Activated T-cell treated with anti-CD3 and anti-CD28 coated beads, Interleukin-2, amount 50 U/mL, for 24 hours (primary cell): Measurements from ENCODE around the gene PARVB.
A peak's percentile ranks its signal among the peaks of the same experiment; 100 is the strongest.

Experiments
- DNase-seq: peaks from one replicate; pipeline ENCODE4 v3.0.0-alpha.2; 2020
- H3K27ac Mint-ChIP-seq: 2 replicates; pipeline ENCODE4 v1.8.0; 2020; ENCODE audit warnings: mild to moderate bottlenecking, mixed read lengths
- H3K27me3 Mint-ChIP-seq: 2 replicates; pipeline ENCODE4 v1.8.0; 2020; ENCODE audit warnings: mixed read lengths
- H3K36me3 Mint-ChIP-seq: 2 replicates; pipeline ENCODE4 v1.8.0; 2020; ENCODE audit warnings: low read depth, mixed read lengths
- H3K4me1 Mint-ChIP-seq: 2 replicates; pipeline ENCODE4 v1.8.0; 2020; ENCODE audit warnings: low read depth, mixed read lengths
- H3K4me3 Mint-ChIP-seq: 2 replicates; pipeline ENCODE4 v1.8.0; 2020; ENCODE audit warnings: mild to moderate bottlenecking, moderate library complexity, mixed read lengths
- H3K9me3 Mint-ChIP-seq: 2 replicates; pipeline ENCODE4 v1.8.0; 2020; ENCODE audit warnings: mixed read lengths

The PARVB gene

GRCh38 chr22:44028091-44028490 is 4.0 kb downstream of the PARVB start:
- H3K27me3 Mint-ChIP-seq: peaks cover 24% of the 10 kb centered on the region
- H3K4me3 Mint-ChIP-seq: no peak overlapping the region
- H3K9me3 Mint-ChIP-seq: no peaks in the 10 kb centered on the region
- H3K27ac Mint-ChIP-seq: no peak overlapping the region
- DNase-seq: no peak
- H3K4me1 Mint-ChIP-seq: peaks cover 58% of the 10 kb centered on the region
- H3K36me3 Mint-ChIP-seq: peaks cover 10% of the 10 kb centered on the region

- Mint-ChIP-seq H3K9me3 (no peaks in the 10 kb centered on the region), H3K4me1 (peaks cover 53% of the 10 kb centered on the region), H3K36me3 (peaks cover 6% of the 10 kb centered on the region), H3K4me3 (no peak overlapping the region), H3K27me3 (peaks cover 20% of the 10 kb centered on the region), H3K27ac (no peak overlapping the region)
- no peak for DNase-seq
Observed at GRCh38 chr22:44029069-44029468, 5.0 kb downstream of the PARVB start.

- Mint-ChIP-seq H3K27ac (peak overlapping the region; percentile 57), H3K4me3 (no peak overlapping the region), H3K27me3 (peaks cover 17% of the 10 kb centered on the region), H3K4me1 (peaks cover 52% of the 10 kb centered on the region), H3K36me3 (peaks cover 4% of the 10 kb centered on the region), H3K9me3 (no peaks in the 10 kb centered on the region)
- no peak for DNase-seq
Observed at GRCh38 chr22:44030051-44030701, 6.1 kb downstream of the PARVB start.

GRCh38 chr22:44030702-44031082 is 6.6 kb downstream of the PARVB start:
- Mint-ChIP-seq H3K27me3 (peaks cover 11% of the 10 kb centered on the region), H3K4me3 (peak overlapping the region; percentile 9), H3K4me1 (peaks cover 47% of the 10 kb centered on the region), H3K27ac (peak overlapping the region; percentile 57), H3K36me3 (peaks cover 4% of the 10 kb centered on the region), H3K9me3 (no peaks in the 10 kb centered on the region)
- DNase-seq: no peak

- peaks cover 41% of the 10 kb centered on the region for H3K4me1 Mint-ChIP-seq
- peaks cover 4% of the 10 kb centered on the region for H3K36me3 Mint-ChIP-seq
- H3K9me3 Mint-ChIP-seq: no peaks in the 10 kb centered on the region
- H3K27ac Mint-ChIP-seq: peak overlapping the region; percentile 76
- H3K4me3 Mint-ChIP-seq: peak overlapping the region; percentile 9
- peaks cover 7% of the 10 kb centered on the region for H3K27me3 Mint-ChIP-seq
- DNase-seq: no peak
Observed at GRCh38 chr22:44031158-44031952, 7.3 kb downstream of the PARVB start.

- no peak overlapping the region for H3K4me3 Mint-ChIP-seq
- no peak for DNase-seq
- H3K27me3 Mint-ChIP-seq: no peaks in the 10 kb centered on the region
- H3K27ac Mint-ChIP-seq: no peak overlapping the region
- H3K36me3 Mint-ChIP-seq: no peaks in the 10 kb centered on the region
- H3K9me3 Mint-ChIP-seq: no peaks in the 10 kb centered on the region
- H3K4me1 Mint-ChIP-seq: peaks cover 32% of the 10 kb centered on the region
Observed at GRCh38 chr22:44032126-44032730, 8.1 kb downstream of the PARVB start.

- peaks cover 26% of the 10 kb centered on the region for H3K4me1 Mint-ChIP-seq
- H3K4me3 Mint-ChIP-seq: no peak overlapping the region
- no peak for DNase-seq
- no peak overlapping the region for H3K27ac Mint-ChIP-seq
- H3K36me3 Mint-ChIP-seq: no peaks in the 10 kb centered on the region
- peaks cover 4% of the 10 kb centered on the region for H3K27me3 Mint-ChIP-seq
- no peaks in the 10 kb centered on the region for H3K9me3 Mint-ChIP-seq
Observed at GRCh38 chr22:44033287-44033686, 9.2 kb downstream of the PARVB start.

GRCh38 chr22:44033694-44034093 is 9.6 kb downstream of the PARVB start:
- H3K9me3 Mint-ChIP-seq: no peaks in the 10 kb centered on the region
- H3K36me3 Mint-ChIP-seq: no peaks in the 10 kb centered on the region
- peaks cover 6% of the 10 kb centered on the region for H3K27me3 Mint-ChIP-seq
- peaks cover 22% of the 10 kb centered on the region for H3K4me1 Mint-ChIP-seq
- no peak overlapping the region for H3K27ac Mint-ChIP-seq
- no peak overlapping the region for H3K4me3 Mint-ChIP-seq
- no peak for DNase-seq

GRCh38 chr22:44037519-44038375 is 13.6 kb downstream of the PARVB start:
- H3K9me3 Mint-ChIP-seq: no peaks in the 10 kb centered on the region
- no peak for DNase-seq
- peaks cover 7% of the 10 kb centered on the region for H3K4me1 Mint-ChIP-seq
- H3K4me3 Mint-ChIP-seq: no peak overlapping the region
- no peak overlapping the region for H3K27ac Mint-ChIP-seq
- H3K27me3 Mint-ChIP-seq: peaks cover 6% of the 10 kb centered on the region
- H3K36me3 Mint-ChIP-seq: no peaks in the 10 kb centered on the region

GRCh38 chr22:44039566-44040171 is 15.6 kb downstream of the PARVB start:
- Mint-ChIP-seq H3K36me3 (no peaks in the 10 kb centered on the region), H3K9me3 (no peaks in the 10 kb centered on the region), H3K27ac (no peak overlapping the region), H3K4me1 (peaks cover 10% of the 10 kb centered on the region), H3K27me3 (peaks cover 6% of the 10 kb centered on the region), H3K4me3 (no peak overlapping the region)
- DNase-seq: no peak

GRCh38 chr22:44042249-44043218 is 18.4 kb downstream of the PARVB start:
- Mint-ChIP-seq H3K4me3 (no peak overlapping the region), H3K27me3 (peaks cover 6% of the 10 kb centered on the region), H3K36me3 (no peaks in the 10 kb centered on the region), H3K27ac (no peak overlapping the region), H3K9me3 (no peaks in the 10 kb centered on the region), H3K4me1 (peaks cover 14% of the 10 kb centered on the region)
- DNase-seq: no peak

GRCh38 chr22:44045145-44045544 is 21.0 kb downstream of the PARVB start:
- no peak for DNase-seq
- H3K9me3 Mint-ChIP-seq: no peaks in the 10 kb centered on the region
- no peak overlapping the region for H3K4me3 Mint-ChIP-seq
- H3K27ac Mint-ChIP-seq: peak overlapping the region; percentile 14
- H3K36me3 Mint-ChIP-seq: no peaks in the 10 kb centered on the region
- H3K4me1 Mint-ChIP-seq: peaks cover 17% of the 10 kb centered on the region
- no peaks in the 10 kb centered on the region for H3K27me3 Mint-ChIP-seq

- DNase-seq: no peak
- Mint-ChIP-seq H3K9me3 (no peaks in the 10 kb centered on the region), H3K27me3 (peaks cover 4% of the 10 kb centered on the region)
Observed at GRCh38 chr22:44046485-44047141, 22.5 kb downstream of the PARVB start.

More at GRCh38 chr22:44046485-44047141, 22.5 kb downstream of the PARVB start:
- Mint-ChIP-seq H3K4me1 (peaks cover 24% of the 10 kb centered on the region), H3K36me3 (no peaks in the 10 kb centered on the region), H3K4me3 (no peak overlapping the region), H3K27ac (no peak overlapping the region)
